ENCODE results near the gene GRN. TPM values are rescaled to one million over a fixed set of nuclear protein-coding genes. Genes with fewer than 3 reads are reported as not detected.
"Not testable (repeated sequence)": the region's sequence is repeated elsewhere in the genome, so short reads cannot be mapped to it uniquely, and the experiment has no call there.

The GRN gene
- total RNA-seq, 1 experiment from 2014 or later, result 138 TPM

- no peak for DNase-seq (ENCODE audit: extremely low read depth, low read depth)
Observed at GRCh38 chr17:44359458-44360143, 14.5 kb downstream of the GRN start.

DNA sequence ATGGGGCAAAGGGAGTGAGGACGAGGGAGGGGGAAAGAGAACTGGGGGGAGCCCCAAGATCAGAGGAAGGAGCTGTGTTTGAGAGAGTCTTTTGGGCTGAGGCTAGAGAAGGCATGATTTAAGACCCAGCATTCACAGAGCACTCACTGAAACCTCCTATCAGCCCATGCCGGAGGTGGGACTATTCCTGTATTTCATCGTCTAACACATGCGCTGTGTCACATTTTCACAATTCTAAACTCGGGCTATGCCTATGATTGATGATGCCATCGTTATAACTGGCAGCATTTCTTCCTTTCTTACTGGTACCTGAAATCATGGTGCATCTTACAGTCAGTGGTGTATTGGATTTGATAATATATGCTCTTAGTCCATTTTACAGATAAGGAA is 15.0 kb downstream of the GRN start:
- DNase-seq (ENCODE audit: extremely low read depth, low read depth), result no peak

DNA sequence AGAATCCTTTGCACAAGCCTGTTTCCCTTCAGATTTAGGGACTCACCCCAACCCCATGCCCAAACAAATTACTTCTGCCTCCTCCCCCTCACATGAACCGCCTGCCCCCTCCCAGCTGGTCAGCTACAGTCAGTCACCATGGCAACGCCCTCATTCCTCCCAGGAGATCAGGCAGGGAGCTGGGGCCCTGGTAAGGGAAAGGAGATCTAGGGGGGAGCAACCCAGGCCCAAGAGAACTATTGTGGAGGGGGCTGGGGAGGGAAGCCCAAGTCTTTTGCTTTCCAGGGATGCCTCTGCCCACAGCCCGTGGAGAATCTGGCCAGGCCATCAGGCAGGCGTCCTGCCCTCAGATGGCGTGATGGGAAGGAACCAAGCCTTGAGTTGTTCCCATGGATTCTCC is 15.7 kb downstream of the GRN start:
- DNase-seq (ENCODE audit: extremely low read depth, low read depth), result no peak

DNA sequence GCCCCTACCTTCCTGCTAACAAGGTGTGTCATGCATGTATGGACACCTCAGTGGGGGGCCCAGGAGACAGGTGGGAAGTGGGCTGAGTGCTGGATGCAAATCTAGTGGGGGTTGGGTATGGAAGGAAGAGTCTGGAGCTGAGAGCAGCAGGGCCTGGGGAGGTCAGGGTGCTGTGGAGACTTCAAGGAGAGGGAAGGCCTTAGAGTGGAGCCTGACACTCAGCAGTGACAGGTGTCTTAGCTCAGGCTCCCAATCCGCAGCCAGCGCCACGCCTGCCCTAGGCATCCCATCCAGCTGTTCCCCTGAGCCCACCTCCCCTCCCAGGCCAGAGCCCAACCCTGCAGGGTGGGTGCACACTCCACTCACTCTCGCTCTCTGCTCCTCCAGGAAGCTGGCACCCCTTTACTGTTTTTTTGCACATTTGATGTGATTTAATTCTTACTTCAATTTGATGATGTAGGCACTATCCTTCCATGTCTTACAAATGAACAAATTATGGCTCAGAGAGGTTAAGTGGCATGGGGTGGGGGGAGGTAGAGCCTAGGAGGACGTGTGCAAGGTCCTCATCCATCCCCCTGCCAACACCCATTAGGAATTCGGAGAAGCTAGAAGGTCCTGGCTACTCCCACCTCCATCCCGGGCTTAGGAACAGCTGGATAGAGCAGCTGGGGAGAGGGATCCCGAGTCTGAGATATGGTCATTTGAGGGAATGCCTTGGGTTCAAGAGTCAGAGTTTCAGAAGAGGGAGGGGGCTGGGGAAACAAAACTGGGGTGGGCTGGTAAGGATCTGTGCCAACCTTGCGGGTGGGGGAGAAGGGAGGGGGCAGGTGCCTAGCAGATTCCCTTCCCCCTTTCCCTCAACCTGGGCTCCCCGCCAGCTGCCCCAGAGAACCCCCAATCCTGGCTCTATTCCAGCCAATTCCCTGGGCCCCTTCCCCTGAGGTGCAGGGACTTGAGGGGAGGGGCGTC is 16.5 kb downstream of the GRN start:
- no peak for DNase-seq (ENCODE audit: extremely low read depth, low read depth)

- no peak for DNase-seq (ENCODE audit: extremely low read depth, low read depth)
Observed at GRCh38 chr17:44362459-44362948, 17.4 kb downstream of the GRN start.

DNA sequence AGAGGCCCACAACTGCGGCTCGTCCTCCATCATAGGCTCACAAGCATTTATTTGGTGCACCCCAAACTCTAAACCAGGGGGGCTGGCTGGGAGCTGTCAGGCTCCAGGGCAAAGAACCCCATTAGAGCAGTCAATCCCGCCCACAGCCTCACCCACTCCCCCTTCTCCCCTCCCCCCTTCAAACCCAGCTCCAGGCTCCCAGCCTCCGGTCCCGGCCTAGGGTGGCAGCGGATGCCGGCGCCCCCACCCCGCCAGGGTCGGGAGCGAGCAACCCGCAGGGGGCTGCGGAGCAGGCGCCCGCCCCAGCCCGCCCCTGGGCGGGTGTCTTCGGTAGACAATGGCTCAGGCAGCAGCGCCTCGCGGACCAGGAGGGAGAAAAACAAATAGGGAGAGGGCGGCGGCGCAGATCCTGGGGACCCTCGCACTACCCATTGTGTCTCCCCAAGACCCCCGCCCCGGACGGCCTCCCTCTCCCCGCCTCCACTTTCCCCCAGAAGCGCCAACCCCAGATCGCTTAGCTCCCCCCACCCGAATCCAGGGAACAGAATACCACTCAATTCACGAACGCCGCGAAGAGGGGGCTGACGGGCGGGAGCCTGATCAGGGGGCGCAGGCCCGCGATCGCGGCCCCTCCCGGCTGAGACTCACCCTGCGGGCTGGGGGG is 18.0 kb downstream of the GRN start:
- DNase-seq (ENCODE audit: extremely low read depth, low read depth), result no peak

DNA sequence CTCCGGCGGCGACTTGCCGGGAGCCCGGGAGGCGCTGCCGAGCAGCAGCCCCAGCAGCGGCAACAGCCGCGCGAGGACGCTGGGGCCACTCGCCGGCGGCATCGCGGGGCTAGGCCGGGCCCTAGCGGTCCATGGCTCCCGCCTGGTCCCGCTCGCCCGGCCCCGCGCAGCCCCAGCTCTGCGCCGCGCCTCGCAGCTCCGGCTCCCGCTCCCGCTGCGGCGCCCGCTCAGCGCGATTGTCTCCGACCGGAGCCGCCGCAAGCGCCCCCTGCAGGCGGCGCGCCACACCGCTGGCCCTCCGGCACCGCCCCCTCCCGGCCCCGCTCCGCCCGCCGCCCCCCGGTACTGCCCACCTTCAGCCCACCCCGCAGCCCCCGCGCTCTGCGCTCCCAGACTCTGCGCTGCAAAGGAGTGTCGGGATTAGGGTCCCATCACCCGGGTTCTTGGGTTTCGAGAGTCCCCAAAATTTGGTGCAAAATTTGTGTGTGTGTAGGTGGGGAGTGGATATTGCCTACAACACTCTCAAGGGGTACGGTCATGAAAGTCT is 18.6 kb downstream of the GRN start, which contains the start of gene FAM171A2:
FAM171A2 (minus strand) TSS at position 241 of the 547 bp plus-strand sequence; CDS start at position 102, 139 bp downstream.
- DNase-seq (ENCODE audit: extremely low read depth, low read depth), result peak; percentile 46

- not testable (repeated sequence) for DNase-seq (ENCODE audit: extremely low read depth, low read depth)
Observed at GRCh38 chr17:44365051-44365450, 19.9 kb downstream of the GRN start.

GRCh38 chr17:44367231-44367979 is 22.3 kb downstream of the GRN start:
- DNase-seq (ENCODE audit: extremely low read depth, low read depth), result no peak

DNA sequence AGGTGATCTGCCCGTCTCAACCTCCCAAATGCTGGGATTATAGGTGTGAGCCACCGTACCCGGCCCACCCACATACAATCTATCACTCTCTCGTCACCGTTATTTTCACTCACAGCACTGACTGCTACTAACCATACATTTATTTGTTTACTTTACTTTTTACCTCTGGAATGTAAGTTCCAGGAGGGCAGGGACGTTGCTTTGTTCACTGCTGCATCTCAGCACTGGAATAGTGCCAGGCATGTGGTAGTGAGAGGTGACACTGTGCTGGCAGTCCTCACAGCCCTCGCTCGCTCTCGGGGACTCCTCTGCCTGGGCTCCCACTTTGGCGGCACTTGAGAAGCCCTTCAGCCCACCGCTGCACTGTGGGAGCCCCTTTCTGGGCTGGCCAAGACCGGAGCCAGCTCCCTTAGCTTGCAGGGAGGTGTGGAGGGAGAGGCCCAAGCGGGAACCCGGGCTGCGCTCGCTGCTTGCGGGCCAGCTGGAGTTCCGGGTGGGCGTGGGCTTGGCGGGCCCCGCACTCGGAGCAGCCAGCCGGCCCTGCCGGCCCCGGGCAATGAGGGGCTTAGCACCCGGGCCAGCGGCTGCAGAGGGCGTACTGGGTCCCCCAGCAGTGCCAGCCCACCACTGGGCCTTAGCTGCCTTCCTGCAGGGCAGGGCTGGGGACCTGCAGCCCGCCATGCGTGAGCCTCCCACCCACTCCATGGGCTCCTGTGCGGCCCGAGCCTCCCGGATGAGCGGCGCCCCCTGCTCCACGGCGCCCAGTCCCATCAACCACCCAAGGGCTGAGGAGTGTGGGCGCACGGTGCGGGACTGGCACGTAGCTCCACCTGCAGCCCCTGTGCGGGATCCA is 23.5 kb downstream of the GRN start:
- not testable (repeated sequence) for DNase-seq (ENCODE audit: extremely low read depth, low read depth)

GRCh38 chr17:44369414-44370023 is 24.4 kb downstream of the GRN start:
- DNase-seq (ENCODE audit: extremely low read depth, low read depth), result not testable (repeated sequence)

DNA sequence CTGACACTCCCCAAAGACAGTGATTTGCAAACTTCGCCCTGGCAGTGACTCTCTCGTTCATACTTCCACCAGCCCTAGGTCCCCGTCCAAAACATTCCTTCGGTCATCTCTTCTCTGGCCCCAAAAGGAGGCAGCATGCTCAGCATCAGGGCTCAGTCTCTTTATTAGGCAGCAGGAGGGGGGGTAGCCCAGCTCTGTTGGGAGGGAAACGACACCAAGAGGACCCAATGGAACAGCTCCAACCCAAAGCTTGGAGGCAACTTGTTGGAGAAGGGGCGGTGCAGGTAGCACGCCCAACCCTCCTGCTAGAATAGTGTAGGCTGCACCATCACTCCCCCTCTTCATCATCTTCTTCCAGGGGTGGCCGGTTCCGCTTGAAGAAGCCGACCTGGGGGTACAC is 26.9 kb downstream of the GRN start:
- no peak for DNase-seq (ENCODE audit: extremely low read depth, low read depth)

DNA sequence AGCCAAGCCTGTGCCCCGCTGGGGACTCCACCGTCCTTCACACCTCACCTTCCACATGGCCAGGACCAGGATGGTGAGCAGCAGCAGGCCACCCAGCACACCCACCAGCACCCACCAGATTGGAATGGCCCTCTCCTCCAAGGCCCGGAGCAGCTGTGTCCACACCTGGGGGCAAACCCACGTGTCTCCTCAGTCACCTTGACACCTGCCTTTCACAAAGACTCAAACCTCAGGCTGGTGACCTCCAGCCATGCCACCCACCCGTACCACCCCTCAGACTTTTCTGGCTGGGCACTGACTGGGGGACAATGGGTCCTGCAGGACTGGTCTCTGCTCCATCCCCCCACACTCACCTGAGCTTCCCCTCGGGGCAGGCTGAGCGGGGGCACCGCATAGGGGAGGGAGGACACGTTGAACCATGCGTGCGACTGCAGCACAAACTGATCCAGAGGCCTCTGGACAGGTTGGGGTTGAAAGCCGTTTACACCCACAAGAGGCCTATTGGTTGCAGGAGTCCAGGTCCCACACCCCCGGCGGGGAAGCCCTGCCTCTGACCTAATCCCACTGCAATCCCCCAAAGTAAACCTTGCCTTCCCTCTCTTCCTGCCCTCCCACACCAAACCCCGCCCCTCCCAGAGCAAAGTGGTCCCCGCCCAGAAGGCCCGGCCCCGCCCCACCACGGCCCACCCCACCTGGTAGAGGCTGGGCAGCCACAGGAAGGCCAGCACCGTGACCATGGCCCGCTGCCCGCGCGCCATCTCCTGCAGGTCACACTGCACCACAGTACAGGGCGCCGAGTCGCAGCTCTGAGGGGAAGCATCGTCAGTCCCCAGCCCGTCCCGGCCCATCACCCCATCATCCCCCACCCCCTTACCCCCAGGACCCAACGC is 29.4 kb downstream of the GRN start:
- no peak for DNase-seq (ENCODE audit: extremely low read depth, low read depth)

GRCh38 chr17:44375196-44376017 is 30.3 kb downstream of the GRN start:
- DNase-seq (ENCODE audit: extremely low read depth, low read depth), result no peak

DNA sequence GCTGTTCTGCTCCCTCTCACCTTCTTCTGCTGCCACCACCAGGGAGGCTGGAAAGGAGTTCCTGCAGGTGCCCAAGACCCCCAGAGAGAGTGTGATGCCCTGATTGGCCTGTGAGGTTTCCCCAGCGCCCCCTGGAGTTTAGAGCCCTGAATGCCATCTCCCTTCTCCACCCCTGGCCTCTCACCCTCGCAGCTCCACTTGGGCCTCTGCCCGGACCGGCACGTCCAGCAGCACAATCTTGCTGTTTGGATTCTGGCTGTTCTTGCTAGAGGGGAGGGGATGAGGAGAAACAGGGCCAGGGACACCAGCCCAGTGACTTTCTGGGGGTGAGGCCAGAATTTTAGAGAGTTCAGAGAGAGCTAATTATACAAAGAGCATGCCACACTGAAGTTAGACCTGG is 31.0 kb downstream of the GRN start:
- DNase-seq (ENCODE audit: extremely low read depth, low read depth), result no peak

- DNase-seq (ENCODE audit: extremely low read depth, low read depth), result no peak
Observed at GRCh38 chr17:44376779-44377178, 31.7 kb downstream of the GRN start.
